ENCODE results near the gene NPFFR1.

- no peak for TF ChIP-seq CTCF (conservative IDR thresholded peaks at IDR 0.05)
- TF ChIP-seq ZFX (IDR thresholded peaks at IDR 0.05): no peak
These were observed 12.1 kb upstream of the NPFFR1 start for GRCh38 chr10:70295926-70296325.

Data from C4-2B (cell line).